GM19043 (cell line): ENCODE data around the gene KRTAP9-6.
"Not testable (repeated sequence)": the region's sequence is repeated elsewhere in the genome, so short reads cannot be mapped to it uniquely, and the experiment has no call there.

Experiments
- ATAC-seq: cut with Tn5 transposase; IDR thresholded peaks from one replicate; pipeline ENCODE4 v1.9.1; 2021; ENCODE audit warnings: low read depth; ENCODE audit not compliant: unreplicated experiment

KRTAP9-6 gene

DNA sequence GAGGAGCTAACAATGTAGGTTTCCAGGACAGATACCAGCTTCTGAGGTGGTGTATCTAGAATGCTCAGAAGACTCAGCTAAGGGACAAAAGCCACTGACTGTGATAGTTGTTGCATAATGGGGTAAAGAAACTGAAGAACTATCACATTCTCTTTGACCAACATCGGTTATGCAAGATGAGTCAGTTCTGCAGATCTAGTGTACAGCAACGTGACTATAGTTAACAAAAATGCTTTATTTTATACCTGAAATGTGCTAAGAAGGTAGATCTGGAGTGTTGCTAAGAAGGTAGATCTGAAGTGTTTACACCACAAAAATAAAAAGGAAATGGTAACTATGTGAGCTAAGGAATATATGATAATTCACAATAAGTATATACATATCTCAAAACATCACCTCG lies 2.5 kb downstream of the KRTAP9-6 start:
- no peak for ATAC-seq

DNA sequence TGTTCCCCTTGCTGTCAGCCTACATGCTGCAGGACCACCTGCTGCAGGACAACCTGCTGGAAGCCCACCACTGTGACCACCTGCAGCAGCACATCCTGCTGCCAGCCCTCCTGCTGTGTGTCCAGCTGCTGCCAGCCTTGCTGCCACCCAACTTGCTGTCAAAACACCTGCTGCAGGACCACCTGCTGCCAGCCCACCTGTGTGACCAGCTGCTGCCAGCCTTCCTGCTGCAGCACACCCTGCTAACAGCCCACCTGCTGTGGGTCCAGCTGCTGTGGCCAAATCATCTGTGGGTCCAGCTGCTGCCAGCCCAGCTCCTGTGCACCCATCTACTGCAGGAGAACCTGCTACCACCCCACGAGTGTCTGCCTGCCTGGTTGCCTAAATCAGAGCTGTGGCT lies 6.1 kb downstream of the KRTAP9-6 start:
- not testable (repeated sequence) for ATAC-seq

DNA sequence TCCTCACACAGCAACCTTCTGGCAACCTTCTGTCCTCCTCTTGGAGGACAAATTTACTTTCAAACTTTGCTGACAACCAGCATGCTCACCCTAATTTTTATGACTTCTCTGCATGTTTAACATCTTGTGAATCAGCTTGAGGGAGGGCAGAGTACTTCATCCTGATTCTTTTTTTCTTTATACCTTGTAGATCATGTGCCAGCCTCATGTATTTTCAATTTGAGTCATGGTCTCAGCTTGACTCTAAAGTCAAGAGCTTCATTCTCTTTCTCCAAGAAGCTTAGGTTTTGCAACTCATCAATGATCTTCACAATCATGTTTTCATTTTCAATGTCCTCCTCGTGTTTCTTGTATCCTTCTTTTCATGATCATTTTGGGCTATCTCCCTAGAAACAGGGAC lies 6.7 kb downstream of the KRTAP9-6 start:
- ATAC-seq: no peak

DNA sequence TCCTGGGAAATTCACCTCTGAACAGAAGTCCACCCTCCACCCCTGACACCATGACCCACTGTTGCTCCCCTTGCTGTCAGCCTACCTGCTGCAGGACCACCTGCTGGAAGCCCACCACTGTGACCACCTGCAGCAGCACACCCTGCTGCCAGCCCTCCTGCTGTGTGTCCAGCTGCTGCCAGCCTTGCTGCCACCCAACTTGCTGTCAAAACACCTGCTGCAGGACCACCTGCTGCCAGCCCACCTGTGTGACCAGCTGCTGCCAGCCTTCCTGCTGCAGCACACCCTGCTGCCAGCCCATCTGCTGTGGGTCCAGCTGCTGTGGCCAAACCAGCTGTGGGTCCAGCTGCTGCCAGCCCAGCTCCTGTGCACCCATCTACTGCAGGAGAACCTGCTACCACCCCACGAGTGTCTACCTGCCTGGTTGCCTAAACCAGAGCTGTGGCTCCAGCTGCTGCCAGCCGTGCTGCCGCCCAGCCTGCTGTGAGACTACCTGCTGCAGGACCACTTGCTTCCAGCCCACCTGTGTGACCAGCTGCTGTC lies 10.5 kb downstream of the KRTAP9-6 start, which contains the start of gene KRTAP9-7:
Gene KRTAP9-7 (plus strand): TSS at position 51 of the 543 bp plus-strand sequence. CDS start 0 bp downstream, at position 51.
- ATAC-seq: not testable (repeated sequence)

DNA sequence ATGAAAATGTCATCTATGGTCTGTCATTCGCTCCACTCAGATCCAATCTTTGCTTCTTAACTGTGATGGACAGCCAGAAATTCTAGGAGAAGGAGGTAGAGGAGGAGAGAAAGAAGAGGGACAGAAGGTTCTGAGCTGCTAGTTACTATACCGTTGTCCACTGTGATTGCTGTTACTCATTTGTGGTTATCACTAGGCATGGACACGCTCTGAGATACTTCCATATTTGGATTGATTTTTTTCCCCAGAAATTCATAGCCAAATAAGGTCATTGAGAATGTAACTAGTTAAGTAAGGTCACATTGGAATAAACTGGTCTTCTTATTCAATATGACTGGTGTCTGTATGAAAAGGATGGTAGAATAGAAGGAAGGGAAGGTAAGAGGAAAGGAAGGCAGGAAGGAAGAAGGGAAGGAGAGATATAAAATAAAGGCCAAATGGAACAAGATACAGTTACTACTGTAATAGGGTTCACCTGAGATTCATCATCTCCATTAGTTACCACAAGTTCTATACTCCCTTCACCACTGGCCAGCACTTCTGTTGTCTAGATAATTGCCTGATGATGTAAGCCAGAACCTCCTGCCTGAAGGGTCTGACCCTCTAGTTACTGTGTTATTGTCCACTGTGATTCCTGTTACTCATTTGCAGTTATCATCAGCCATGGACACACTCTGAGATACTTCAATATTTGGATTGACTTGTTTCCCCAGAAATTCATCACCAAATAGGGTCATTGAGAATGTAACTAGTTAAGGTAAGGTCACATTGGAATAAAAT lies 13.2 kb downstream of the KRTAP9-6 start:
- ATAC-seq: no peak

DNA sequence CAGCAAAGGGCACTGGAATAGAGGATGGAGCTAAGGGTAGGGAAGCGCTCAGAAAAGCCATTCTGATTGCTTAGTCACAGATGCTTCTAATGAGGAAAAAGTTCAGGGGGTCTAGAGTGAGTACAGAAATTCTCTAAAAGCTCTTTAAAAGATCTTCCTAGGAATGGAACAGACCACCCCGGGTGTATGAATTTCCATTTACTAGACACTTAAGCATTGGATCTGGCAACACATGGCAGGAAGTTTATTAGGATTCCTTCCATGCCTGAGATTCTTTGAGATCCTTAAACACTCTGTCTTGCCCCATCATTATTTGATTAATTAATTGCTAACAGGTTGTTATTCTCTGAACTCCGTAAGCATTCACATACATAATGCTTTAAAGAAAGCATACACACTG lies 18.9 kb downstream of the KRTAP9-6 start:
- no peak for ATAC-seq

DNA sequence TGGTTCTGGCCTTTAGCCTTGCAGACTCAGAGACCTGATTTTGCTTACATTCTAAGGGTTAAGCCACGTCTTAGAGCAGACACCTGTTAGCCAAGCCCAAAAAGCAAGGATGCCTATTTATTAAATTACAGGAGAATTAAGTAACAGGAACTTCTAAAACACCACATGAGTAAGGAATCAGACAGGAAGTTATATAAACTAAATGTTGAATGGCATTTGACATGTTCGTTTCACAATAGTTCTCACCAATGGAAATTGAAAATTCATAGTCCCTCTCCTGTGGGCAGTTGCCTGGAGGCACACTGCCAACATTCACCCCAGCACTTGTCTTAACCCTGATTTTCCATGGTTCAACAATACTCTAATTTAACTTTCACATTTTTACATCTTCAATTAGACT lies 19.4 kb downstream of the KRTAP9-6 start:
- ATAC-seq: no peak

DNA sequence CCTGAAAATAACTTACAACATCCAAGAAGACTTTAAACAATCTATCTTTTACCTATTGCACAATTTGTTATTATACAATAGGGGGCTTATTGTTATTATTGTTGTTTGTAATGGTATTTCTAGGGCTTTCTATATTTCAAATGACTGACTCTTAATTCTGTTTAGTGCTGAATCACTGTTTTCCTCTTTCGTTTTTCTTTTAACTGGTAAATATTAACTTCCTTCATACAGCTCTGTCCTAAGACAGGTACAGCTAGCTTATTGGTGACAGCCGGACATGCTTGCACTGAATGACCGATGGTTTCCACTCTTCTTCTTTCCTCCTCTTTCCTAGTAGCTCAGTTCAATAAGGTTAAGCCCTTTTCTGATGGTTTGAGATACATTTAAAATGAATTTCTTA lies 21.9 kb downstream of the KRTAP9-6 start:
- ATAC-seq: no peak

DNA sequence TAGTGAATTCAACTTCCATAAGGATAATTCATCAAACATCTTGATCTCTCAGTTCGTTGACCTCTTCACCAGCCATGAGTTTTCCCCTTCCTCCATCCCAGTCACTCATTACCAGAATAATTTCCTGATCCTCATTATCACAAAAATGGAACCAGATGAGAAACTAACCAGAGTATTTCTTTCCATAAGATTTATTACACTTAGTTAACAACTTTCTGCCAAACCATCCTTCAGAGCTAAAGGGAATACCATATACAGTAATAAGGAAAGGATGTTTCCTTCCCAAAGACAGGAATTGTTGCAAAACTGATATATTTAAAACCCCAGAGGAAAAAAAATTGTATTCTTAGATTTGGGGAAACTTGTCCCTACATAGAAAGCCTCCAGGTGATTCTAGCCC lies 28.8 kb downstream of the KRTAP9-6 start:
- no peak for ATAC-seq

DNA sequence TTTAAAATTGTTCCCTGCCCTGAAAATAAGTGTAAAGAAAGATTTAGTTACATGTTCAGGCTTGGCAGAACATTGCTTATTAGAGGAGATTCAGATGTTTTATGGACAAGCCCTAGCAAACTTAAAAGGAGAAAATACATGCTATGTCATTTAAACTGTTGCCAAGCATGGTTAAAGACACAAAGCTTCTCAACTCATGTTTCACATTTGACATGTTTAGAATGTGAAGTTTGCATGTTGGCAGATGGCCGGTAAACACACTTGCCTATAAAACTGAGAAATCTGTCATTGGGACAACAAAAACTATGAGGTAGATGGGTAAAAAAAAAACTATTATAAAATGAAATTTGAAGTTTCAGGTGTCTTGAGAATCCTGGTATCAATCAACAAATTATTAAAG lies 31.7 kb downstream of the KRTAP9-6 start:
- ATAC-seq: no peak

DNA sequence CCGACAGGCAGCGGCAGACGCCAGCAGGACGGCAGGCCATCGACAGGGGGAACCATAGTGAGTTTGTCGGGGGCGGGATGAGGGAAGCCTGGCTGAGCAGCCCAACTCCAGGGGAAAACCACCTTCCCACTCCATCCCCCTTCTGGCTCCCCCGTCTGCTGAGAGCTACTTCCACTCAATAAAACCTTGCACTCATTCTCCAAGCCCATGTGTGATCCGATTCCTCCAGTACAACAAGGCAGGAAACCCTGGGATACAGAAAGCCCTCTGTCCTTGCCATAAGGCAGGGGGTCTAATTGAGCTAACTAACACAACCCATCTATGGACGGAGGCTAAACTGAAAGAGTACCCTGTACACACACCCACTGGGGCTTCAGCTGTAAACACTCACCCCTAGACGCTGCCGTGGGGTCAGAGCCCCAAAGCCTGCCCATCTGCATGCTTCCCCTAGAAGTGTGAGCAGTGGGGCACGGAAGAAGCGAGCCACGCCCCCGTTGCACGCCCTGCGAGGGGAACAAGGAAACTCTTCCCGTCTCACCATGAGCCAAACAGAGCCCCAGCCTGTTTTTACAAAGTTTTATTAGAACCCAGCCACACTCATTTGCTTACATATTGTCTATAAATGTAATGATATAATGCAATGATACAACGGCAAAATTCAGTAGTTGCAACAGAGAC lies 33.4 kb downstream of the KRTAP9-6 start:
- no peak for ATAC-seq

DNA sequence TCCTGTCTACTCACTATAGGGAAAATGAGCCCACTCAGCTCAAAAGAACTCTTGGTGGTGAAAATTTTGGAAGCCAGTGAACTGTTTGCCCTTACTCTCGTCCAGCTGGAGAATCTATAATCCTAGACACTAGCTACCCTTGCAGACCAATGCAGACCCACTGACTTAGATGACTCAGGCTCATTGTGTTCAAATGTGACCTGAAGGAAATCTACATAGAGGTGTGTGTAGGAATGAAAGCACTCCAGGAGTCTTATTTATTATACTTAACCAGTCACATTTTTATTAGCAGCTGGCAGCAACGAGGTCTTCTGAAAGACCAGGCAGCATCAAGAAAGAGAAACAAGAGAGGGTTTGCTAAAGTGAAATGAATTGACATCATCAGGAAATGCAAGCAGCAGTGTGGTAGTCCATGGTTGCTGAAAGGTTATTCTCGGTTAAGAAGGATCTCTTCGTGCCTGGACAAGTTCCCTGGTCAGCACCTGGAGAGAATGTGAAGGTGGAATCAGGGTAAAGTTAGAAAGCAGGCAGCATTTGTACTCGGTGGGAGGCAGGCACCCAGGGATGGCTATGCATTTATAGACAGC lies 36.1 kb downstream of the KRTAP9-6 start:
- no peak for ATAC-seq

DNA sequence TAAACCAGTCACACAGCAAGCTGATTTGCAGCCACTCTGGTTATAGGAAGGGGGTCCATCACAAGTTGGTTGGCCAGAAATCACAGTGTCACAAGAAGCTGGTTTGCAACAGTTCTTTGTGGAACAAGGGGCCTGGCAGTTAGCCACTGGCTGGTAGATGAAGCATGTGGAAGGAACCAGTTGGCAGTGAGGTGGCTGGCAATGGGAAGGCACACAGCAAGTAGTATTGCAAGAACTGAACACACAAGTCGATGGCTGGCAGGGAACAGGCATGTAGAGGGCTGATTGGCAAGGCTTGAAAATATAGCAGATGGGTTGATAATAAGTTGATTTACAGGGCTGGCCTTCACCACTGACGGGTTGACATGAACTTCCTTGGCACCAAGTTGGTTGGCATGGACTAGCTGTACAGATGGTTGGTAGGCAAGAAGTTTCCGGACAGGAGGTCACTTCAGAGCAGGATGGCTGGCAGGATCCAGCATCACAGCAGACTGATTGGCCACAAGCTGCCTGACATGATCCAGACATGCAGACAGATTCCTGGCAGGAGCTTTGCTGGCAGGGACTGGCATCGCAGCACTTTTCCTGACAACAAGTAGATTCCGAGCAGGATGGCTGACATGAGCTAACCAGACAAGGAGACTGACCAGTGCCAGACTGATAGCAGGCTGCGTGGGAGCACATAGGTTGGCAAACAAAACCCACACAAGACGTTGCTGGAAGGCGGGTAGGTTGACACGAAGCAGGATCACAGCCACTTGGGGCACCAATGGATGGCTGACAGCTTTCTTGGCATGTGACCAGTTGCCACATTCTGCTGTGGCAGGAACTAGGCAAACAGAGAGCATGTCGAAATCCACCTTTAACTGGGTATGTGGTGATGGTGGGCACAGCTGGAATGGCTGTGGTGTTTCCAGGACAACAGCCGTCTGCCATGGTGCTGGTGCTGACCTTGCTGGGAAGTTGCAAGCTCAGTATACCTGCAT lies 37.0 kb downstream of the KRTAP9-6 start, which contains the start of gene KRTAP29-1:
Gene KRTAP29-1 (minus strand): TSS at position 936 of the 986 bp plus-strand sequence. CDS start 0 bp downstream, at position 936.
- no peak for ATAC-seq

DNA sequence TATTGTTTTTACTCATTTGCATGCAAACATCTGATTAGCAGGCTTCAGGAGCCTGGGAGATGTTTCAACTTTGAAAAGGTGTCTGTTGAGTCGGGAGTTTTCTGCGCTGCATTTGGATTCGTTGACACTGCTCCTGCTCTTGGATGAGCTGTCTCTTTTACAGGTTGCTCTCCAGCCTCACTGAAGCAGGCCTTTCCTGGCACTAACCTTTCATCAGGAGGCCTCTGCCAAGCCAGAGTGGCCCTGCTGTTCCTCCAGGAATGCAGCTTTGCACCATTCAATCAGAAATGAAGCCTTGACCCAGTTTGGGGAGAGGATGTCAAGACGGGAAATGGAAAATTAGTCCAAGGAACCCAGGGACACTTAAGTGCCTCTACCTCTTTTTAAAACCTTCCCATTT lies 37.8 kb downstream of the KRTAP9-6 start:
- no peak for ATAC-seq

DNA sequence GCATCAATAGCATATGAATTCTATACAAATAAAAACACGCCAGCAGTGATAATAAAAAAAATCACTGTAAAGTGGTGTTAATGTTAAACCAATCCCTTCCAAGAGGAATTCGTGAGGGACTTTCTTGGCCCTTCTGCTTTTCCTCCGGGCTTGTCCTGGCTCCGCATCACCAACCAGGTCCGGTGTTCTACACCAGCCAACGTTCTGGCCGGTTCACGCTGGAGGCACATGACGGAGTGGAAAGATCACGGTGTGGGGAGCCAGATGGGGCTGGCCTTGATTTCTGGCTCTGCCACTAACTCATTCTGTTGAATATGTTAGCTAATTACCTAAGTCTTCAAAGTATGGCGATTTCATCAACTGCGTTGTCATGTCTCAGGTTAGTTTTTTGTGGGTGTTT lies 38.9 kb downstream of the KRTAP9-6 start:
- no peak for ATAC-seq

DNA sequence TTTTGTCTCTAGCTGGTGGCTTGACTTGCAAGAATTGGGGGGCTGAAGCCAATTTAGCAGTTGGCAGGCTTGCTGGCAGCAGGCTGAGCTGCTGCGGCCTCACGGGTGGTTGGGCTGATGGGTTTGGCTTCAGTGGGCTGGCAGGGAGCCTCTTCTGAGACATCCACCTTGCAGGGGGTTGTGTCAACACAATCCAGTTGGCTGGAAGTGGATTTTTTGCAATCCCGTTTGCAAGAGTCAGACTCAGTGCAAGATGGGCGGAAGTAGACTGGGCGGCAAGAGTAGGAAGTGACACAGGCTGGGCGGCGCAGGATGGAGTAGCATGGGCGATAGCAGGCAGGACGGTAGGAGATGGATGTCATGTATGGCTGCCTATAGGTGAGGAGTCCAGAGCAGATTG lies 42.5 kb downstream of the KRTAP9-6 start:
- ATAC-seq: no peak

DNA sequence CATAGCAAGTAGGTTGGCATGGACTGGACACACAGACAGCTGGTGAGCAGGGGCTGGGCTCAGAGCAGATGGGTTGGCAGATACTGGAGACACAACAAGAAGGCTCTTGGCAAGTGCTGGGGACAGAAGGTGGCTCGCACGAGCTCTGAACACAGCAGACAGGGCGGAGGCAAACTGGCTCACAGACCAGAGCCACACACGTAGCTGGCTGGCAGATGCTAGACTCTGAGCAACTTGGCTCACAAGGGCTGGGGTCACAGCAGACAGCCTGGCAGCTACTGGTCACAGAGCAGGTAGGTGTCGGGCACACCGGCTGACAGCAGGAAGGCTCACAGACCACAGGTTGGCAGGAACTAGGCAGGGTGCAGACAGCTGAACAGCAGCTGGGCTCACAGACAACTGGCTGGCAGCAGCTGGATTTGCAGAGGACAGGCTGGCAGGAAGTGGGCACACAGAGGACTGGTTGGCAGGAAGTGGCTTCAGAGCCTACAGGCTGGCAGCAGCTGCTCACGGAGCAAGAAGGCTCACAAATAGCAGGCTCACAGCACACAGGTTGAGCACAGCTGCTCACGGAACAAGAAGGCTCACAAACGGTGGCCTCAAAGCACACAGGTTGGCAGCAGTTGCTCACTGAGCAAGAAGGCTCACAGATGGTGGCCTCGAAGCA lies 43.2 kb downstream of the KRTAP9-6 start:
- ATAC-seq: no peak

DNA sequence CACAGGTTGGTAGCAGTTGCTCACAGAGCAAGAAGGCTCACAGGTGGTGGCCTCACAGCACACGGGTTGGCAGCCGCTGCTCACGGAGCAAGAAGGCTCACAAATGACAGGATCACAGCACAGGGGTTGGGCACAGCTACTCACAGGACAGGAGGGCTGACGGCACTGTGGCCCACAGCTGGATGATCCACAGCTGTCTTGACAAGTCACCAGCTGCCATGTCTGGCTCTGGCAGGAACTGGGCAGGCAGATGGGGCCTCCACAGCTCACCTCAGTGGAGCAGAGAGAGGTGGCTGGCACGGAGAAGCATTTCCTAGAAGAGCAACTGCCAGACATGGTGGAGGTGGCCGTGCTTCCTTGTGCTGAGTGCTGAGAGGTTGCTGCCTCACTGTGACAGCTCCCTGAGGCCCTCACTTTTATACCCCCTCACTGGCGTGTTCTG lies 43.8 kb downstream of the KRTAP9-6 start, which contains the start of gene KRTAP16-1:
Gene KRTAP16-1 (minus strand): TSS at position 392 of the 442 bp plus-strand sequence. CDS start 56 bp downstream, at position 336.
- no peak for ATAC-seq

DNA sequence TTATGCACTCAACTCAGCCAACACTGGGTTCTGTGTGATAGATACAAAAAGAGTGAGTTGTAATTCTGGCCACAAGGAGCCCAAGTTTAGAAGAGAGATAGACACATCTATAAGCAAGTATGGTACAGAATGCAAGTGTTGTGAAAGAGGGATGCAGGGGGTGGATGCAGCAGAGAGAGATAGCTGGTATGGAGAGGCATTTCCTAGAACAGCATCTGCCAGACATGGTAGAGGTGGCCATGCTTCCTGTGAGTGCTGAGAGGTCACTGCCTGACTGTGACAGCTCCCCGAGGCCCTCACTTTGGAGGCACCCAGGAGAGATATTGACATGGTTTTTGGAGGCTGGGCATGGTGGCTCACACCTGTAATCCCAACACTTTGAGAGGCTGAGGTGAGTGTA lies 45.9 kb downstream of the KRTAP9-6 start:
- ATAC-seq: no peak
